MM.1S (cell line): ENCODE data around the gene CAPS2.

ENCODE experiments used
- DNase-seq: peaks from one replicate; pipeline ENCODE4 v3.0.0-alpha.2; 2015
- H2AFZ ChIP-seq: fragments of 300-600 bp; sonication (generic); 2 replicates; pipeline ENCODE4 v1.6.0; 2016; ENCODE audit warnings: antibody characterized with exemption, low read length
- H3F3A ChIP-seq: fragments of 300-600 bp; sonication (generic); 2 replicates; pipeline ENCODE4 v1.6.1; 2016; ENCODE audit warnings: mild to moderate bottlenecking, antibody characterized with exemption, low read length, moderate library complexity, mixed read lengths; ENCODE audit not compliant: insufficient read depth
- H3K27ac ChIP-seq: fragments of 300-600 bp; sonication (generic); 2 replicates; pipeline ENCODE4 v1.5.1; 2016; ENCODE audit warnings: mild to moderate bottlenecking, low read length
- H3K27me3 ChIP-seq: fragments of 300-600 bp; sonication (generic); replicated peaks from 2 replicates; pipeline ENCODE4 v1.6.0; 2016; ENCODE audit warnings: low read length; ENCODE audit not compliant: insufficient read depth
- H3K36me3 ChIP-seq: fragments of 300-600 bp; sonication (generic); replicated peaks from 2 replicates; pipeline ENCODE4 v1.6.1; 2016; ENCODE audit warnings: mild to moderate bottlenecking, low read length, mixed read lengths; ENCODE audit not compliant: insufficient read depth
- H3K4me1 ChIP-seq: fragments of 300-600 bp; sonication (generic); 2 replicates; pipeline ENCODE4 v1.6.1; 2016; ENCODE audit warnings: low read length, mixed read lengths
- H3K4me2 ChIP-seq: fragments of 300-600 bp; sonication (generic); 2 replicates; pipeline ENCODE4 v1.6.0; 2016; ENCODE audit warnings: low read depth, low read length
- H3K4me3 ChIP-seq: fragments of 300-600 bp; sonication (generic); 2 replicates; pipeline ENCODE4 v1.5.1; 2016; ENCODE audit warnings: low read length, mixed read lengths
- H3K79me2 ChIP-seq: fragments of 300-600 bp; sonication (generic); 2 replicates; pipeline ENCODE4 v1.6.1; 2016; ENCODE audit warnings: mixed run types, low read length, mixed read lengths
- H3K9ac ChIP-seq: fragments of 300-600 bp; sonication (generic); 2 replicates; pipeline ENCODE4 v1.6.1; 2016; ENCODE audit warnings: low read length, mixed read lengths
- H3K9me2 ChIP-seq: fragments of 300-600 bp; sonication (generic); replicated peaks from 2 replicates; pipeline ENCODE4 v1.6.1; 2016; ENCODE audit warnings: mild to moderate bottlenecking, low read length, mixed read lengths; ENCODE audit not compliant: insufficient read depth
- H3K9me3 ChIP-seq: fragments of 300-600 bp; sonication (generic); replicated peaks from 2 replicates; pipeline ENCODE4 v1.6.1; 2016; ENCODE audit warnings: mild to moderate bottlenecking, low read length, mixed read lengths; ENCODE audit not compliant: insufficient read depth
- H4K20me1 ChIP-seq: fragments of 300-600 bp; sonication (generic); 2 replicates; pipeline ENCODE4 v1.6.1; 2016; ENCODE audit warnings: mild to moderate bottlenecking, low read length, moderate library complexity, mixed read lengths; ENCODE audit not compliant: insufficient read depth
- CTCF ChIP-seq: fragments of 300-600 bp; sonication (generic); IDR thresholded peaks from 2 replicates; pipeline ENCODE4 v1.5.1; 2016; ENCODE audit warnings: antibody characterized with exemption, low read length, mixed read lengths
- EZH2 ChIP-seq: fragments of 300-600 bp; sonication (generic); optimal IDR thresholded peaks from 2 replicates; pipeline ENCODE3; 2017; ENCODE audit warnings: low read depth, mild to moderate bottlenecking, antibody characterized with exemption, low read length, mixed read lengths
- EZH2phosphoT487 ChIP-seq: fragments of 300-600 bp; sonication (generic); IDR thresholded peaks from 2 replicates; pipeline ENCODE4 v1.6.1; 2018; ENCODE audit warnings: antibody characterized with exemption, low read length

Gene CAPS2

GRCh38 chr12:75329918-75330826 is at the start of gene CAPS2:
TSS of gene CAPS2 (minus strand) at chr12:75330324. CDS start at chr12:75326498, 3,826 bp downstream.
- no peaks in the 10 kb centered on the region for H4K20me1 ChIP-seq
- H3K79me2 ChIP-seq = no peaks in the 10 kb centered on the region
- peak within 1 kb of the TSS; percentile 68 for H3K4me3 ChIP-seq
- TF ChIP-seq CTCF = no peak
- TF ChIP-seq EZH2phosphoT487 = no peak
- TF ChIP-seq EZH2 = no peak
- peak within 1 kb of the TSS; percentile 57; the same call in 1 of the 2 replicates for H3K27ac ChIP-seq
- peak within 1 kb of the TSS; percentile 76 for H3K4me2 ChIP-seq
- peaks cover 11% of the 10 kb centered on the region; the same call in 1 of the 2 replicates for H3K4me1 ChIP-seq
- no peaks in the 10 kb centered on the region for H3K9me2 ChIP-seq
- peak within 1 kb of the TSS; percentile 81 for H2AFZ ChIP-seq
- peak; percentile 89 for DNase-seq
- no peaks in the 10 kb centered on the region for H3K27me3 ChIP-seq
- no peaks in the 10 kb centered on the region for H3K36me3 ChIP-seq
- H3K9me3 ChIP-seq = no peaks in the 10 kb centered on the region
- H3K9ac ChIP-seq = peak within 1 kb of the TSS; percentile 43; the same call in 1 of the 2 replicates
- peaks cover 4% of the 10 kb centered on the region; the same call in 1 of the 2 replicates for H3F3A ChIP-seq

- H3K79me2 ChIP-seq = no peaks in the 10 kb centered on the region
- TF ChIP-seq CTCF (no peak), EZH2phosphoT487 (no peak), EZH2 (no peak)
- no peak for DNase-seq
- H3K4me2 ChIP-seq = no peak overlapping the region
- H3K27ac ChIP-seq = no peak overlapping the region
- H3K9me2 ChIP-seq = no peaks in the 10 kb centered on the region
- no peak overlapping the region for H3K9ac ChIP-seq
- no peak overlapping the region for H3K4me3 ChIP-seq
- no peaks in the 10 kb centered on the region for H3K27me3 ChIP-seq
- no peaks in the 10 kb centered on the region for H4K20me1 ChIP-seq
- no peaks in the 10 kb centered on the region for H3K4me1 ChIP-seq
- H3K36me3 ChIP-seq = no peaks in the 10 kb centered on the region
- no peaks in the 10 kb centered on the region for H3K9me3 ChIP-seq
- no peak overlapping the region for H2AFZ ChIP-seq
- no peaks in the 10 kb centered on the region for H3F3A ChIP-seq
Measured at GRCh38 chr12:75378354-75378753, 48.2 kb upstream of the CAPS2 start.

- no peaks in the 10 kb centered on the region for H3K36me3 ChIP-seq
- no peaks in the 10 kb centered on the region for H3K4me1 ChIP-seq
- no peaks in the 10 kb centered on the region for H3K27me3 ChIP-seq
- no peaks in the 10 kb centered on the region for H3K9me3 ChIP-seq
- no peak for DNase-seq
- H3F3A ChIP-seq = no peaks in the 10 kb centered on the region
- no peak overlapping the region for H2AFZ ChIP-seq
- TF ChIP-seq EZH2 (no peak), EZH2phosphoT487 (no peak), CTCF (no peak)
- H3K4me3 ChIP-seq = no peak overlapping the region
- no peaks in the 10 kb centered on the region for H3K79me2 ChIP-seq
- H3K4me2 ChIP-seq = no peak overlapping the region
- no peaks in the 10 kb centered on the region for H3K9me2 ChIP-seq
- no peak overlapping the region for H3K27ac ChIP-seq
- no peaks in the 10 kb centered on the region for H4K20me1 ChIP-seq
- H3K9ac ChIP-seq = no peak overlapping the region
Measured at GRCh38 chr12:75374971-75375370, 44.8 kb upstream of the CAPS2 start.
